ENCODE data around the gene ADAMTSL1. TPM values are rescaled to one million over a fixed set of nuclear protein-coding genes. Genes with fewer than 3 reads are reported as not detected.

ADAMTSL1 gene
- total RNA-seq, 6 donors from 2014 or later: 0.44 to 6.4 (median 2.3) TPM; not detected in 1

DNA sequence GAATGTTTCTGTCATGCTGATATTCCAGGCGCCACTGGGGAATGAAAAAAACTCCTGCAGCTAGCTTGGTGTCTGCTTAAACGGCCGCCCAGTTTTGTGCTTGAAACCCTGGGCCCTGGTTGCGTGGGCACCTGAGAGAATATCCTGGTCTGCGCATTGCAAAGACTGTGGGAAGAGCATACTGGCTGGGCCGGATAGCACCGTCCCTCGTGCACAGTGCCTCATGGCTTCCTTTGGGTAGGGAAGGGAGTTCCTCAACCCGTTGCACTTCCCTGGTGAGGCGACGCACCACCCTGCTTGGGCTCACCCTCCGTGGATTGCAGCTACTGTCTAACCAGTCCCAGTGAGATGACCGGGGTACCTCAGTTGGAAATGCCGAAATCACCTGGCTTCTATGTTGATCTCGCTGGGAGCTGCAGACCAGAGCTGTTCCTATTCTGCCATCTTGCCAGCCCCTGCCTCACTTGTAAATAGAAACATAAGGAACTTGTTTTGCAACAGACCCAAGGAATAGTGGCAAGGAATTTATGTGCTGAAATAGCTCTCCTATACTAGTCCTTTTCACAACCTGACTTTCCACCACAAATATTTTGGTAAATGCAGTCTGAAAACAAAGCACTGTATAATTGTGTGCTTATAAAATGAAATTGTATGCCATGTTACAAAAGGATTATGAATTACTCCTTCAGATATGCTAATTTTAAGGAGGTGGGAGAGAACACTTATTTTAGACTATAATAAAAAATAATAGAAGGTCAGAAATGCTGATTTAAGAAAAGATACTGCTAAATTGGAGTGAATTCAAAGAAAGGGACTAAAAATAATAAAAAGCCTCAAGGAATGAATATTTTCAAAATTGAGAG is 90.3 kb downstream of the ADAMTSL1 start:
- H3K9me3 ChIP-seq: peaks cover 0 to 2% (median 0%) of the 10 kb centered on the region in 4 donors
- H3K4me1 ChIP-seq: no peaks in the 10 kb centered on the region
- no peak for TF ChIP-seq POLR2A (IDR thresholded peaks at IDR 0.05)
- no peak for TF ChIP-seq POLR2AphosphoS5 (IDR thresholded peaks at IDR 0.05)
- TF ChIP-seq, protein P1, sequence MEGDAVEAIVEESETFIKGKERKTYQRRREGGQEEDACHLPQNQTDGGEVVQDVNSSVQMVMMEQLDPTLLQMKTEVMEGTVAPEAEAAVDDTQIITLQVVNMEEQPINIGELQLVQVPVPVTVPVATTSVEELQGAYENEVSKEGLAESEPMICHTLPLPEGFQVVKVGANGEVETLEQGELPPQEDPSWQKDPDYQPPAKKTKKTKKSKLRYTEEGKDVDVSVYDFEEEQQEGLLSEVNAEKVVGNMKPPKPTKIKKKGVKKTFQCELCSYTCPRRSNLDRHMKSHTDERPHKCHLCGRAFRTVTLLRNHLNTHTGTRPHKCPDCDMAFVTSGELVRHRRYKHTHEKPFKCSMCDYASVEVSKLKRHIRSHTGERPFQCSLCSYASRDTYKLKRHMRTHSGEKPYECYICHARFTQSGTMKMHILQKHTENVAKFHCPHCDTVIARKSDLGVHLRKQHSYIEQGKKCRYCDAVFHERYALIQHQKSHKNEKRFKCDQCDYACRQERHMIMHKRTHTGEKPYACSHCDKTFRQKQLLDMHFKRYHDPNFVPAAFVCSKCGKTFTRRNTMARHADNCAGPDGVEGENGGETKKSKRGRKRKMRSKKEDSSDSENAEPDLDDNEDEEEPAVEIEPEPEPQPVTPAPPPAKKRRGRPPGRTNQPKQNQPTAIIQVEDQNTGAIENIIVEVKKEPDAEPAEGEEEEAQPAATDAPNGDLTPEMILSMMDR (IDR thresholded peaks at IDR 0.05): no peak
- 89 to 98% methylated on average over 11 to 15 of the region's 15 CpGs for WGBS, 2 donors
- DNase-seq (no peak), ATAC-seq (ENCODE audit: low FRiP score in 2 of 2) (no peak)
- no peaks in the 10 kb centered on the region for H3K27me3 ChIP-seq
- no peak overlapping the region for H3K27ac ChIP-seq
- H3K36me3 ChIP-seq: no peaks in the 10 kb centered on the region
- H3K4me3 ChIP-seq: no peak overlapping the region

DNA sequence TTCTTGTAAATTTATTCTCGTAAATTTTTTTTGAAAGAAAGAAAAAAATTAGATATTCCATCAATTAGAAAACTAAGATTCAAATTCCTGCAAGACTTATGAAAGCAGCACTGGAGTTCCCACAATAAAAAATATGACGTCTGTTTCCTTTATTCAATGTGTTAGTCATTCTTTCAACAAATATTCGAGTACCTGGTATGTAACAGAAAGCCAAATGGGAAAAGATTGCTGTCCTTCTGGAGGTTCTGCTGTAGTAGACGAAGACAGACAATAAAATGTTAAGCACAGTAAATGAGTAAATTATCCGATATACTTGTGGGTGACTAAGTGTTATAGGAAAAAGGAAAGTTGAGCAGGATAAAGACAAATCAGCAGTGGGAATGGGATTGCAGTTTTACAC is 92.2 kb downstream of the ADAMTSL1 start:
- Histone ChIP-seq H3K4me1 (no peaks in the 10 kb centered on the region), H3K27me3 (no peaks in the 10 kb centered on the region), H3K4me3 (no peak overlapping the region), H3K27ac (no peak overlapping the region), H3K9me3 (no peaks in the 10 kb centered on the region), H3K36me3 (no peaks in the 10 kb centered on the region)
- WGBS, 2 donors: 81 to 86% methylated on average over 5 of the region's 5 CpGs
- DNase-seq: no peak
- TF ChIP-seq, protein P1 (IDR thresholded peaks at IDR 0.05): no peak
- TF ChIP-seq POLR2AphosphoS5 (IDR thresholded peaks at IDR 0.05) (no peak), POLR2A (IDR thresholded peaks at IDR 0.05) (no peak)
- no peak for ATAC-seq (ENCODE audit: low FRiP score in 2 of 2)

DNA sequence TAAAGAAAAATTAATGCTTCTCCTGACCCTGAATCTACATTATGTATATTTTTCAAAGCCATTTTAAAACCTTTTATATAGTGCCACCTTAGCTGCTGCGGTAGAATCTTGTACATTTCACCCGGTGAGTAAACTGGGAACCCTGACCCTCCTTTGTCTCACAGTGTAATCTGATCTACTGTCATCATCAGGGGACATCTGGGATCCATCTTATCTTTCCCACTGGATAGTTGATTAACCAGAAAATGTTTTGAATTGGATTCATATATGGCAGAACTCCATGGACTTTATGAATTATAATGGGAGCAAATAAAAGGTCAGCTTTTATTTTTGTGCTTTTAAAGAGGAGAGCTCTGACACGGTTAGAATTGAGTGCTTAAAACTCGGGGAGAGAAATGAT is 95.0 kb downstream of the ADAMTSL1 start:
- H3K36me3 ChIP-seq: no peaks in the 10 kb centered on the region
- DNase-seq: no peak
- TF ChIP-seq POLR2AphosphoS5 (IDR thresholded peaks at IDR 0.05): no peak
- TF ChIP-seq EP300 (IDR thresholded peaks at IDR 0.05): no peak
- TF ChIP-seq, protein P1 (IDR thresholded peaks at IDR 0.05): no peak
- TF ChIP-seq POLR2A (IDR thresholded peaks at IDR 0.05): no peak
- 66 to 70% methylated on average over 4 of the region's 4 CpGs for WGBS, 2 donors
- peak in 1 of 2 donors; percentile 31 for ATAC-seq (ENCODE audit: low FRiP score in 2 of 2)
- H3K4me3 ChIP-seq: no peak overlapping the region
- no peaks in the 10 kb centered on the region for H3K4me1 ChIP-seq
- H3K9me3 ChIP-seq: no peaks in the 10 kb centered on the region
- H3K27me3 ChIP-seq: no peaks in the 10 kb centered on the region
- H3K27ac ChIP-seq: no peak overlapping the region

DNA sequence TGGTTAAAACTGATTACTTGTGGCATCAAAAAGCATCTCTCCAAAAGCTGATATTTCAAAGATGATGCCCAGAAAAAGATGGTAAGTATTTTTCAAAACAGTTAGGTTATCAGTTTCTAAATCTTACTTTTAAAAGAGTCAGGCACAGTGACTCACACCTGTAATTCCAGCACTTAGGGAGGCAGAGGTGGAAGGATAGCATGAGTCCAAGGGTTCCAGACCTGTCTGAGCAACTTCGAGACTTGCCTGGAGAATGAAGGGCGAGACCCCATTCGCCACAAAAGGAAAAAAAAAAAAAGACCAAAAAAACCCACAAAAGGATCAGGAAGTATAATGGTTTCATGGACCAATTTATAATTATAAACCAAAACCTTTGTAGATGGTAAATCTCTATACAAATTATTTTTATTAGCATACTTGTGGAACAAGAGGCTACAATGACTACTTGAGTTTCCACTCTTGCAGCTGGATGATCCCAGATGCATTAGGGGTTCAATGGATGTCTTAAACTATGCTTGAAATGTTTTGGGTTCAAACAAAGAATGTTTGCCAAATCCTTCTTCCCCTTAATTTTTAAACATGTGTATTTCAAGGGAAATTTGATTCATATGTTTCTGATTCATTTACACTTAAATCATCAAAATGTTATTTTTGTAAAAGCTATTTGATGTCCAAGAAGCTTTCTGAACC is 96.1 kb downstream of the ADAMTSL1 start:
- WGBS, 2 donors: 61 to 86% methylated on average over 3 of the region's 3 CpGs
- no peak for ATAC-seq (ENCODE audit: low FRiP score in 2 of 2)

More for the DNA sequence above, 96.1 kb downstream of the ADAMTSL1 start:
- Histone ChIP-seq H3K9me3 (no peaks in the 10 kb centered on the region), H3K27me3 (no peaks in the 10 kb centered on the region), H3K4me3 (no peak overlapping the region), H3K27ac (no peak overlapping the region), H3K36me3 (no peaks in the 10 kb centered on the region), H3K4me1 (no peaks in the 10 kb centered on the region)
- no peak for DNase-seq
- TF ChIP-seq, protein P1 (IDR thresholded peaks at IDR 0.05): no peak
- TF ChIP-seq POLR2A (IDR thresholded peaks at IDR 0.05): no peak
- no peak for TF ChIP-seq POLR2AphosphoS5 (IDR thresholded peaks at IDR 0.05)
- TF ChIP-seq EP300 (IDR thresholded peaks at IDR 0.05): no peak
